Thoracic aorta (tissue), 2 donors: ENCODE measurements around the gene SYNGR1. TPM values are rescaled to one million over a fixed set of nuclear protein-coding genes. Genes with fewer than 3 reads are reported as not detected.
A peak's percentile ranks its signal among the peaks of the same experiment; 100 is the strongest.

Experiments used
- ATAC-seq: fragments of 150-250 bp; one replicate; pipeline ENCODE4 v1.8.0; 2017; ENCODE audit warnings: low read depth; ENCODE audit not compliant: insufficient number of reproducible peaks, low FRiP score
- DNase-seq: peaks from one replicate; pipeline ENCODE4 v3.0.0-alpha.2; 2020; ENCODE audit warnings: low spot score
- H3K27ac ChIP-seq, 2 donors: fragments of 200-600 bp; sonication (generic); 1 replicate in 1 of 2; 2 replicates in 1 of 2; pipeline ENCODE4 v1.5.1; 2016; ENCODE audit warnings: mild to moderate bottlenecking in 2 of 2, moderate library complexity in 2 of 2
- H3K27me3 ChIP-seq: fragments of 200-600 bp; sonication (generic); replicated peaks from 2 replicates; pipeline ENCODE4 v1.6.0; 2016; ENCODE audit warnings: mild to moderate bottlenecking; ENCODE audit not compliant: insufficient read depth
- H3K36me3 ChIP-seq: fragments of 200-600 bp; sonication (generic); one replicate; pipeline ENCODE4 v1.5.1; 2016
- H3K4me1 ChIP-seq, 2 donors: fragments of 200-600 bp; sonication (generic); 1 replicate in 1 of 2; 2 replicates in 1 of 2; pipeline versions ENCODE4 v1.5.1 to v1.6.0; 2016; ENCODE audit warnings: low read depth in 2 of 2, mild to moderate bottlenecking in 1 of 2; ENCODE audit not compliant: control insufficient read depth in 1 of 2
- H3K4me3 ChIP-seq: fragments of 200-600 bp; sonication (generic); 2 replicates; pipeline ENCODE4 v1.5.1; 2016; ENCODE audit warnings: mild to moderate bottlenecking
- H3K9me3 ChIP-seq: fragments of 200-600 bp; sonication (generic); 2 replicates; pipeline ENCODE4 v1.5.1; 2016
- CTCF ChIP-seq: fragments of 200-600 bp; sonication (generic); IDR thresholded peaks from one replicate; pipeline ENCODE4 v1.5.1; 2019; ENCODE audit warnings: antibody characterized with exemption
- total RNA-seq, 2 donors: library from RNA; depleted of rRNA; stranded (reverse); fragments of >200 nt; gene quantifications; one replicate each; pipeline versions ENCODE4 v1.1.0 to v1.2.3, GENCODE V29; 2016

Gene SYNGR1
- total RNA-seq, 2 donors from 2014 or later = 9.1 to 12.9 TPM

GRCh38 chr22:39349506-39349966 is 255 bp upstream of the SYNGR1 start:
- DNase-seq (no peak), ATAC-seq (no peak)
- Histone ChIP-seq H3K9me3 (no peaks in the 10 kb centered on the region), H3K4me3 (peak overlapping the region; percentile 75), H3K4me1 (peaks cover 0 to 20% of the 10 kb centered on the region in 2 donors), H3K27ac (no peak overlapping the region), H3K36me3 (no peaks in the 10 kb centered on the region), H3K27me3 (no peaks in the 10 kb centered on the region)
- no peak for TF ChIP-seq CTCF

GRCh38 chr22:39350757-39351688 is 1.2 kb downstream of the SYNGR1 start:
- Histone ChIP-seq H3K36me3 (no peaks in the 10 kb centered on the region), H3K27ac (no peak overlapping the region), H3K4me3 (peak overlapping the region; percentile 73), H3K27me3 (no peaks in the 10 kb centered on the region), H3K9me3 (no peaks in the 10 kb centered on the region), H3K4me1 (peaks cover 0 to 20% of the 10 kb centered on the region in 2 donors)
- no peak for TF ChIP-seq CTCF
- DNase-seq (no peak), ATAC-seq (no peak)

GRCh38 chr22:39351689-39352214 is 2.0 kb downstream of the SYNGR1 start:
- no peaks in the 10 kb centered on the region for H3K27me3 ChIP-seq
- DNase-seq (no peak), ATAC-seq (no peak)
- no peak for TF ChIP-seq CTCF
- peaks cover 0 to 20% of the 10 kb centered on the region in 2 donors for H3K4me1 ChIP-seq
- H3K36me3 ChIP-seq = no peaks in the 10 kb centered on the region
- no peak overlapping the region for H3K27ac ChIP-seq
- H3K4me3 ChIP-seq = no peak overlapping the region
- H3K9me3 ChIP-seq = no peaks in the 10 kb centered on the region

- DNase-seq = no peak
- no peaks in the 10 kb centered on the region for H3K9me3 ChIP-seq
- no peak overlapping the region for H3K27ac ChIP-seq
- H3K4me1 ChIP-seq = peaks cover 0 to 20% of the 10 kb centered on the region in 2 donors
- no peaks in the 10 kb centered on the region for H3K27me3 ChIP-seq
- no peak for TF ChIP-seq CTCF
- no peak for ATAC-seq
- H3K36me3 ChIP-seq = no peaks in the 10 kb centered on the region
- no peak overlapping the region for H3K4me3 ChIP-seq
Measured at GRCh38 chr22:39352306-39352891, 2.6 kb downstream of the SYNGR1 start.

- H3K4me3 ChIP-seq = no peak overlapping the region
- no peak for TF ChIP-seq CTCF
- H3K27ac ChIP-seq = no peak overlapping the region
Measured at GRCh38 chr22:39353346-39353745, 3.6 kb downstream of the SYNGR1 start.

More at GRCh38 chr22:39353346-39353745, 3.6 kb downstream of the SYNGR1 start:
- no peaks in the 10 kb centered on the region for H3K27me3 ChIP-seq
- peaks cover 0 to 20% of the 10 kb centered on the region in 2 donors for H3K4me1 ChIP-seq
- DNase-seq (no peak), ATAC-seq (no peak)
- H3K36me3 ChIP-seq = no peaks in the 10 kb centered on the region
- no peaks in the 10 kb centered on the region for H3K9me3 ChIP-seq
